HFFc6 (cell line): ENCODE measurements around the gene KIF19. TPM values are rescaled to one million over a fixed set of nuclear protein-coding genes. Genes with fewer than 3 reads are reported as not detected.

Source experiments
- DNase-seq: peaks from one replicate; pipeline ENCODE4 v3.0.0-alpha.2; 2018
- H3K27ac Mint-ChIP-seq: 2 replicates; pipeline ENCODE4 v1.8.0; 2020; ENCODE audit warnings: mild to moderate bottlenecking, mixed read lengths
- H3K27me3 Mint-ChIP-seq: 2 replicates; pipeline ENCODE4 v1.8.0; 2021; ENCODE audit warnings: mild to moderate bottlenecking, moderate library complexity, mixed read lengths; ENCODE audit not compliant: insufficient read depth
- H3K36me3 Mint-ChIP-seq: 2 replicates; pipeline ENCODE4 v1.8.0; 2021; ENCODE audit warnings: low read depth, mixed read lengths
- H3K4me1 Mint-ChIP-seq: 2 replicates; pipeline ENCODE4 v1.8.0; 2020; ENCODE audit warnings: low read depth, mixed read lengths
- H3K4me3 Mint-ChIP-seq: 2 replicates; pipeline ENCODE4 v1.8.0; 2020; ENCODE audit warnings: mild to moderate bottlenecking, moderate library complexity, mixed read lengths
- H3K9me3 Mint-ChIP-seq: 2 replicates; pipeline ENCODE4 v1.8.0; 2020; ENCODE audit warnings: mild to moderate bottlenecking, mixed read lengths
- CTCF ChIP-seq: fragments of 200-600 bp; sonication (generic); IDR thresholded peaks from 2 replicates; pipeline ENCODE4 v1.5.0; 2021; ENCODE audit warnings: antibody characterized with exemption, mild to moderate bottlenecking
- total RNA-seq, 6 experiments: library from RNA; stranded (reverse); fragmentation: NEBNext Ultra II Directional; extraction: Animal tissue kit (Norgen Biotek cat#: 25700); gene quantifications; 2 replicates in 1 of 6; 3 replicates in 5 of 6; pipeline ENCODE4 v1.2.3, GENCODE V29; 2021

Gene KIF19
- total RNA-seq, 6 experiments from 2014 or later, result not detected

GRCh38 chr17:74393346-74393942, 67.4 kb downstream of the KIF19 start:
- Mint-ChIP-seq H3K4me1 (no peaks in the 10 kb centered on the region), H3K36me3 (peaks cover 18% of the 10 kb centered on the region), H3K4me3 (no peak overlapping the region), H3K27me3 (no peaks in the 10 kb centered on the region; the same call in none of the 2 replicates), H3K27ac (no peak overlapping the region), H3K9me3 (peaks cover 75% of the 10 kb centered on the region)
- no peak for TF ChIP-seq CTCF
- no peak for DNase-seq

GRCh38 chr17:74394275-74394950, 68.4 kb downstream of the KIF19 start:
- Mint-ChIP-seq H3K4me3 (no peak overlapping the region), H3K9me3 (peaks cover 74% of the 10 kb centered on the region), H3K27me3 (no peaks in the 10 kb centered on the region; the same call in none of the 2 replicates), H3K4me1 (no peaks in the 10 kb centered on the region), H3K36me3 (peaks cover 18% of the 10 kb centered on the region), H3K27ac (no peak overlapping the region)
- no peak for TF ChIP-seq CTCF
- no peak for DNase-seq

- H3K27me3 Mint-ChIP-seq, result no peaks in the 10 kb centered on the region; the same call in none of the 2 replicates
- no peak for DNase-seq
- H3K4me1 Mint-ChIP-seq, result no peaks in the 10 kb centered on the region
- no peak for TF ChIP-seq CTCF
- peaks cover 15% of the 10 kb centered on the region for H3K36me3 Mint-ChIP-seq
- no peak overlapping the region for H3K4me3 Mint-ChIP-seq
- no peak overlapping the region for H3K27ac Mint-ChIP-seq
- H3K9me3 Mint-ChIP-seq, result peaks cover 73% of the 10 kb centered on the region
These were observed 69.0 kb downstream of the KIF19 start for GRCh38 chr17:74394977-74395376.

GRCh38 chr17:74396567-74396966, 70.5 kb downstream of the KIF19 start:
- H3K4me3 Mint-ChIP-seq, result no peak overlapping the region
- H3K9me3 Mint-ChIP-seq, result peaks cover 64% of the 10 kb centered on the region
- no peak for DNase-seq
- TF ChIP-seq CTCF, result no peak
- peaks cover 11% of the 10 kb centered on the region for H3K36me3 Mint-ChIP-seq
- no peak overlapping the region for H3K27ac Mint-ChIP-seq
- H3K4me1 Mint-ChIP-seq, result no peaks in the 10 kb centered on the region
- H3K27me3 Mint-ChIP-seq, result no peaks in the 10 kb centered on the region; the same call in none of the 2 replicates

GRCh38 chr17:74402048-74402447, 76.0 kb downstream of the KIF19 start:
- Mint-ChIP-seq H3K4me1 (no peaks in the 10 kb centered on the region), H3K9me3 (peaks cover 56% of the 10 kb centered on the region)

More at GRCh38 chr17:74402048-74402447, 76.0 kb downstream of the KIF19 start:
- no peak overlapping the region for H3K4me3 Mint-ChIP-seq
- H3K27ac Mint-ChIP-seq, result no peak overlapping the region
- H3K27me3 Mint-ChIP-seq, result no peaks in the 10 kb centered on the region
- no peak for TF ChIP-seq CTCF
- DNase-seq, result no peak
- H3K36me3 Mint-ChIP-seq, result no peaks in the 10 kb centered on the region; the same call in 1 of the 2 replicates
